K562 (cell line): Measurements from ENCODE around the gene CSF2. TPM values are rescaled to one million over a fixed set of nuclear protein-coding genes. Genes with fewer than 3 reads are reported as not detected.
A peak's percentile ranks its signal among the peaks of the same experiment; 100 is the strongest.

ENCODE experiments used
- ARID2 ChIP-seq: fragments of 450-650 bp; IDR thresholded peaks from 2 replicates; pipeline ENCODE4 v1.6.1; 2017; ENCODE audit warnings: antibody characterized with exemption, mild to moderate bottlenecking
- ASH1L ChIP-seq: fragments of 450-650 bp; IDR thresholded peaks from 2 replicates; pipeline ENCODE4 v1.6.1; 2018; ENCODE audit warnings: borderline replicate concordance, mild to moderate bottlenecking, low read depth; ENCODE audit not compliant: partially characterized antibody
- CC2D1A ChIP-seq: fragments of 450-650 bp; IDR thresholded peaks from 2 replicates; pipeline ENCODE4 v1.6.1; 2017; ENCODE audit warnings: mild to moderate bottlenecking
- CREB1 ChIP-seq, 2 experiments: sonication (generic) in 1 of 2; formaldehyde crosslinking in 1 of 2; IDR thresholded peaks; 2 replicates each; pipeline versions ENCODE4 v1.6.1 to v1.8.0; 2012 to 2022; ENCODE audit warnings: inconsistent platforms in 1 of 2, mild to moderate bottlenecking in 1 of 2, missing genetic modification reagents in 1 of 2, moderate library complexity in 1 of 2
- CTCF ChIP-seq, 3 experiments: IDR thresholded peaks in 2 of 3; conservative IDR thresholded peaks in 1 of 3; 2 replicates each; pipeline ENCODE4 v1.5.1; 2011 to 2012; ENCODE audit warnings: low read length in 3 of 3, mild to moderate bottlenecking in 3 of 3, control low read depth in 2 of 3, improper control_type of control experiment in 1 of 3, inconsistent platforms in 1 of 3, low read depth in 1 of 3, mixed read lengths in 1 of 3, moderate library complexity in 1 of 3; ENCODE audit not compliant: insufficient read depth in 2 of 3
- CXXC5 ChIP-seq: fragments of 250-450 bp; sonication (Bioruptor Pico); IDR thresholded peaks from 2 replicates; pipeline ENCODE4 v1.8.0; 2022; ENCODE audit warnings: inconsistent platforms, mild to moderate bottlenecking, moderate library complexity
- ELK1 ChIP-seq: sonication (generic); formaldehyde crosslinking; IDR thresholded peaks from 2 replicates; pipeline ENCODE4 v1.8.1; 2022; ENCODE audit warnings: missing genetic modification reagents
- ETS2 ChIP-seq: IDR thresholded peaks from 2 replicates; pipeline ENCODE4 v1.6.1; 2016; ENCODE audit warnings: borderline replicate concordance, missing genetic modification characterization, mild to moderate bottlenecking, moderate library complexity, missing compliant biosample characterization; ENCODE audit not compliant: poor library complexity, severe bottlenecking
- HDAC8 ChIP-seq: fragments of 450-650 bp; IDR thresholded peaks from 2 replicates; pipeline ENCODE4 v1.6.1; 2016; ENCODE audit warnings: mild to moderate bottlenecking, missing genetic modification characterization, moderate library complexity, missing compliant biosample characterization
- JUN ChIP-seq, 2 experiments: sonication (generic) in 1 of 2; formaldehyde crosslinking in 1 of 2; IDR thresholded peaks; 2 replicates each; pipeline versions ENCODE4 v1.6.1 to v1.8.0; 2012 to 2022; ENCODE audit warnings: borderline replicate concordance in 2 of 2, mild to moderate bottlenecking in 2 of 2, improper control_type of control experiment in 1 of 2, low read depth in 1 of 2, low read length in 1 of 2, missing genetic modification reagents in 1 of 2
- L3MBTL2 ChIP-seq: fragments of 450-650 bp; IDR thresholded peaks from 2 replicates; pipeline ENCODE4 v1.6.1; 2016; ENCODE audit warnings: mild to moderate bottlenecking, moderate library complexity
- MYC ChIP-seq, 2 experiments: fragments of 250-450 bp in 1 of 2; sonication (Bioruptor Pico) in 1 of 2; IDR thresholded peaks; 2 replicates each; pipeline versions ENCODE4 v1.5.1 to v1.6.1; 2012 to 2021; ENCODE audit warnings: low read depth in 2 of 2, borderline replicate concordance in 1 of 2, improper control_type of control experiment in 1 of 2, low read length in 1 of 2, mild to moderate bottlenecking in 1 of 2, moderate library complexity in 1 of 2
- NFRKB ChIP-seq: fragments of 450-650 bp; IDR thresholded peaks from 2 replicates; pipeline ENCODE4 v1.6.1; 2016; ENCODE audit warnings: low read depth
- PHF21A ChIP-seq: fragments of 450-650 bp; IDR thresholded peaks from 2 replicates; pipeline ENCODE4 v1.6.1; 2017; ENCODE audit warnings: low read depth, borderline replicate concordance
- RAD21 ChIP-seq, 2 experiments: fragments of 250-450 bp in 1 of 2; fragments of 450-650 bp in 1 of 2; sonication (Bioruptor Pico) in 1 of 2; formaldehyde crosslinking in 1 of 2; IDR thresholded peaks in 1 of 2; conservative IDR thresholded peaks in 1 of 2; 2 replicates each; pipeline versions ENCODE4 v1.4.0 to v1.8.0; 2020 to 2022; ENCODE audit warnings: mild to moderate bottlenecking in 2 of 2, moderate library complexity in 1 of 2
- SREBF2 ChIP-seq: sonication (generic); formaldehyde crosslinking; IDR thresholded peaks from 2 replicates; pipeline ENCODE4 v1.4.0; 2020; ENCODE audit warnings: mild to moderate bottlenecking, missing genetic modification reagents
- TAF7 ChIP-seq: fragments of 450-650 bp; IDR thresholded peaks from 2 replicates; pipeline ENCODE4 v1.6.1; 2016; ENCODE audit warnings: missing genetic modification characterization, missing compliant biosample characterization
- TBP ChIP-seq: optimal IDR thresholded peaks from 2 replicates; pipeline ENCODE3; 2011; ENCODE audit warnings: low read depth, low read length, improper control_type of control experiment
- TEAD1 ChIP-seq, 2 experiments: fragments of 450-650 bp in 1 of 2; sonication (generic) in 1 of 2; formaldehyde crosslinking; IDR thresholded peaks; 2 replicates each; pipeline versions ENCODE4 v1.4.0 to v1.8.0; 2020 to 2022; ENCODE audit warnings: mild to moderate bottlenecking in 2 of 2, missing genetic modification reagents in 1 of 2
- WHSC1 ChIP-seq: IDR thresholded peaks from one replicate; pipeline ENCODE4 v1.6.1; 2012; ENCODE audit warnings: low read length, control low read depth, inconsistent platforms
- YY1 ChIP-seq, 3 experiments: IDR thresholded peaks; 2 replicates each; pipeline ENCODE4 v1.6.1; 2011; ENCODE audit warnings: low read length in 2 of 3, mild to moderate bottlenecking in 2 of 3, moderate library complexity in 2 of 3, borderline replicate concordance in 1 of 3, control low read depth in 1 of 3, low read depth in 1 of 3; ENCODE audit not compliant: insufficient read depth in 3 of 3, insufficient replicate concordance in 2 of 3, control insufficient read depth in 1 of 3, insufficient read length in 1 of 3; ENCODE audit errors: extremely low read depth in 1 of 3
- ZBTB7A ChIP-seq: IDR thresholded peaks from 2 replicates; pipeline ENCODE4 v1.6.1; 2011; ENCODE audit warnings: low read depth, mild to moderate bottlenecking, low read length, moderate library complexity, borderline replicate concordance; ENCODE audit not compliant: control insufficient read depth
- polyA plus RNA-seq, 8 experiments: library from polyadenylated mRNA; depleted of rRNA in 4 of 8; stranded (reverse) in 5 of 8; unstranded in 3 of 8; fragments of >200 nt; fragmentation: Nextera tagmentation in 2 of 8; fragmentation: Illumina TruSeq in 1 of 8; extraction: Ambion mirVana in 2 of 8; extraction: Trizol in 1 of 8; gene quantifications; 2 replicates each; pipeline versions ENCODE4 v1.2.1 to v1.2.3, GENCODE V29; 2011 to 2014; ENCODE audit warnings: inconsistent platforms in 1 of 8, missing spikeins in 1 of 8
- total RNA-seq, 7 experiments: library from RNA; depleted of rRNA in 6 of 7; stranded (reverse); fragments of >200 nt in 6 of 7; fragmentation: Illumina TruSeq in 2 of 7; extraction: Trizol in 2 of 7; gene quantifications; 2 replicates each; pipeline versions ENCODE4 v1.2.1 to v1.2.3, GENCODE V29; 2011 to 2021; ENCODE audit warnings: low replicate concordance in 1 of 7

CSF2 gene
- total and polyA plus RNA-seq, 9 of the 15 experiments (the other 6 are each of a cell fraction or from before 2014, with no cell fraction given), result 0.25 to 0.29 TPM; not detected in 7

- TF ChIP-seq TAF7 (tag) (no peak), YY1 (IDR thresholded peaks at IDR 0.05; ENCODE audit: borderline replicate concordance in 1 of 3, control insufficient read depth in 1 of 3, extremely low read depth in 1 of 3, insufficient read depth in 3 of 3, insufficient read length in 1 of 3, insufficient replicate concordance in 2 of 3, low read depth in 1 of 3, low read length in 2 of 3) (peak in 1 of 3 experiments; percentile 12), WHSC1 (no peak), CXXC5 (CRISPR knock-in tag) (no peak), TBP (peak; percentile 30), TEAD1 (CRISPR knock-in tag; IDR thresholded peaks at IDR 0.05) (peak in 1 of 2 experiments; percentile 58; a peak in 2 of 4 replicates), NFRKB (no peak), CREB1 (IDR thresholded peaks at IDR 0.05) (0 out of 2 replicates have a peak, but pooled peaks have one; percentile 16), CREB1 (CRISPR knock-in tag; IDR thresholded peaks at IDR 0.05) (no peak), HDAC8 (tag) (no peak), ETS2 (no peak), SREBF2 (CRISPR knock-in tag) (no peak), JUN (IDR thresholded peaks at IDR 0.05; ENCODE audit: borderline replicate concordance, low read depth, low read length) (no peak), JUN (CRISPR knock-in tag; IDR thresholded peaks at IDR 0.05; ENCODE audit: borderline replicate concordance) (0 out of 2 replicates have a peak, but pooled peaks have one; percentile 65), CC2D1A (peak; percentile 83), PHF21A (no peak), RAD21 (CRISPR knock-in tag; conservative IDR thresholded peaks at IDR 0.05 in 1 of 2, IDR thresholded peaks at IDR 0.05 in 1 of 2) (peak; percentile 76 to 95), ASH1L (no peak), MYC (IDR thresholded peaks at IDR 0.05; ENCODE audit: low read depth, low read length) (peak; percentile 22; the same call in 1 of the 2 replicates), MYC (CRISPR knock-in tag; IDR thresholded peaks at IDR 0.05; ENCODE audit: borderline replicate concordance, low read depth) (no peak), L3MBTL2 (0 out of 2 replicates have a peak, but pooled peaks have one; percentile 26), ZBTB7A (0 out of 2 replicates have a peak, but pooled peaks have one; percentile 15), ARID2 (peak; percentile 61; the same call in 1 of the 2 replicates), CTCF (IDR thresholded peaks at IDR 0.05 in 2 of 3, conservative IDR thresholded peaks at IDR 0.05 in 1 of 3; ENCODE audit: insufficient read depth in 2 of 3, low read depth in 1 of 3, low read length in 3 of 3) (peak; percentile 93 to 98 (median 96)), ELK1 (no peak)
Measured at GRCh38 chr5:132063090-132063911, 10.3 kb upstream of the CSF2 start (continued).
